Liver (tissue), 3 donors: Measurements from ENCODE around the gene OR1K1.

Experiments
- EGR1 ChIP-seq, 2 donors: IDR thresholded peaks; 2 replicates each; pipeline ENCODE4 v1.6.1; 2016 to 2018; ENCODE audit warnings: antibody characterized with exemption in 2 of 2, low read depth in 2 of 2
- FOXA1 ChIP-seq: IDR thresholded peaks from 2 replicates; pipeline ENCODE4 v1.6.1; 2016; ENCODE audit warnings: antibody characterized with exemption
- GABPA ChIP-seq, 2 donors: IDR thresholded peaks in 1 of 2; conservative IDR thresholded peaks in 1 of 2; 2 replicates each; pipeline ENCODE4 v1.6.1; 2016; ENCODE audit warnings: antibody characterized with exemption in 2 of 2, mild to moderate bottlenecking in 1 of 2, moderate library complexity in 1 of 2
- RXRA ChIP-seq, 2 donors: IDR thresholded peaks; 2 replicates each; pipeline ENCODE4 v1.6.1; 2017 to 2018; ENCODE audit warnings: antibody characterized with exemption in 2 of 2, mild to moderate bottlenecking in 1 of 2
- TAF1 ChIP-seq: conservative IDR thresholded peaks from 2 replicates; pipeline ENCODE4 v1.6.1; 2016; ENCODE audit warnings: antibody characterized with exemption, mild to moderate bottlenecking
- YY1 ChIP-seq: IDR thresholded peaks from 2 replicates; pipeline ENCODE4 v1.6.1; 2016; ENCODE audit warnings: antibody characterized with exemption, mild to moderate bottlenecking
- TF ChIP-seq, protein P1 (sequence below): fragments of 150-350 bp; IDR thresholded peaks from 2 replicates; pipeline ENCODE4 v1.5.1; 2017; ENCODE audit warnings: improper control_type of control experiment, low read depth, low read length; ENCODE audit not compliant: missing input control
- TF ChIP-seq, protein P2 (sequence below): IDR thresholded peaks from 2 replicates; pipeline ENCODE4 v1.6.1; 2016; ENCODE audit warnings: antibody characterized with exemption
- donor health status: healthy.
- donor health status: healthy.

DNA sequence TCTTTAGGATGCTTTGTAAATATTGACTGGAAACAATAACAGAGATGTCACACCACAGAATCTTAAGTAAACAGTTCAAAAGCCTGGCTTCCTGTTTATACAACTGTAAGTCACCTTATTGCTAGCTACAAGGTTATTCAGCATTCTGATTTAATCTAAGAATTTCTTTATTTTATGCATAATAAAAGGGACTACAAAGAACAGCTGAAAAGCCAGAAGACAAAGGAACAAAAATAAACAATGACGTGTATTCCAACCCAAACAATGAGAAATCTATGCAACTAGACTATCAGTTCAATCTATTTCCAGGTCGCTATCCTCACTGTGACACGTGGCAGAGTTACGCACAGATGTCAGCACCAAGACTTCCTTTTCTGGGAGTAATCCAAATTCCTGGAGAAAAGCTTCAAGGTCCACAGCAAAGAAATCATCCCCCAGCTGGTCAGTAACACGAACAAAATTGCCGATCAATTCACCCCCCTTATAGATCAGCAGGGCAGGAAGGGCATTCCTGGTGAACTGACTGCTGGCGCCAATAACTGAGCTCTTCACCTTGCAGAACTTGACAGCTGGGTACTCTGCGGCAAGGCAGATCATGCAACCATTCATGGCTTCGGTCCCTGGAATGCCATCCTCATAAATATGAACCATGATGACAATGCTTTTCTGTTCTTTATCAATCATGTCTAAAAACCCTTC, 20.0 kb downstream of the OR1K1 start:
- TF ChIP-seq YY1 (no peak), TAF1 (no peak), RXRA (IDR thresholded peaks at IDR 0.05) (no peak), EGR1 (IDR thresholded peaks at IDR 0.05; ENCODE audit: low read depth in 2 of 2) (no peak), GABPA (IDR thresholded peaks at IDR 0.05 in 1 of 2, conservative IDR thresholded peaks at IDR 0.05 in 1 of 2) (no peak), FOXA1 (no peak)
- TF ChIP-seq, protein P1, sequence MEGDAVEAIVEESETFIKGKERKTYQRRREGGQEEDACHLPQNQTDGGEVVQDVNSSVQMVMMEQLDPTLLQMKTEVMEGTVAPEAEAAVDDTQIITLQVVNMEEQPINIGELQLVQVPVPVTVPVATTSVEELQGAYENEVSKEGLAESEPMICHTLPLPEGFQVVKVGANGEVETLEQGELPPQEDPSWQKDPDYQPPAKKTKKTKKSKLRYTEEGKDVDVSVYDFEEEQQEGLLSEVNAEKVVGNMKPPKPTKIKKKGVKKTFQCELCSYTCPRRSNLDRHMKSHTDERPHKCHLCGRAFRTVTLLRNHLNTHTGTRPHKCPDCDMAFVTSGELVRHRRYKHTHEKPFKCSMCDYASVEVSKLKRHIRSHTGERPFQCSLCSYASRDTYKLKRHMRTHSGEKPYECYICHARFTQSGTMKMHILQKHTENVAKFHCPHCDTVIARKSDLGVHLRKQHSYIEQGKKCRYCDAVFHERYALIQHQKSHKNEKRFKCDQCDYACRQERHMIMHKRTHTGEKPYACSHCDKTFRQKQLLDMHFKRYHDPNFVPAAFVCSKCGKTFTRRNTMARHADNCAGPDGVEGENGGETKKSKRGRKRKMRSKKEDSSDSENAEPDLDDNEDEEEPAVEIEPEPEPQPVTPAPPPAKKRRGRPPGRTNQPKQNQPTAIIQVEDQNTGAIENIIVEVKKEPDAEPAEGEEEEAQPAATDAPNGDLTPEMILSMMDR: no peak
- TF ChIP-seq, protein P2, sequence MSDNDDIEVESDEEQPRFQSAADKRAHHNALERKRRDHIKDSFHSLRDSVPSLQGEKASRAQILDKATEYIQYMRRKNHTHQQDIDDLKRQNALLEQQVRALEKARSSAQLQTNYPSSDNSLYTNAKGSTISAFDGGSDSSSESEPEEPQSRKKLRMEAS: no peak
